Measurements from ENCODE around the gene SENP2. TPM values are rescaled to one million over a fixed set of nuclear protein-coding genes. Genes with fewer than 3 reads are reported as not detected.
"Not testable (repeated sequence)": the region's sequence is repeated elsewhere in the genome, so short reads cannot be mapped to it uniquely, and the experiment has no call there.

SENP2 gene
- polyA plus RNA-seq, 1 donor = 35.3 TPM

- DNase-seq = no peak
These were observed 8.0 kb downstream of the SENP2 start for GRCh38 chr3:185594073-185594472.

GRCh38 chr3:185595526-185595925 lies 9.4 kb downstream of the SENP2 start:
- no peak for DNase-seq

GRCh38 chr3:185605566-185605965 lies 19.5 kb downstream of the SENP2 start:
- no peak for DNase-seq

- DNase-seq = no peak
These were observed 20.1 kb downstream of the SENP2 start for GRCh38 chr3:185606196-185606595.

- no peak for DNase-seq
These were observed 26.9 kb downstream of the SENP2 start for GRCh38 chr3:185613016-185613415.

GRCh38 chr3:185623939-185624665 lies 38.0 kb downstream of the SENP2 start:
- no peak for DNase-seq

GRCh38 chr3:185625784-185626183 lies 39.7 kb downstream of the SENP2 start:
- DNase-seq = no peak

- DNase-seq = no peak
These were observed 43.6 kb downstream of the SENP2 start for GRCh38 chr3:185629554-185630181.

GRCh38 chr3:185630182-185630622 lies 44.1 kb downstream of the SENP2 start:
- peak; percentile 29 for DNase-seq

- peak; percentile 12 for DNase-seq
These were observed 45.0 kb downstream of the SENP2 start for GRCh38 chr3:185631108-185631507.

- no peak for DNase-seq
These were observed 45.6 kb downstream of the SENP2 start for GRCh38 chr3:185631508-185632206.

- DNase-seq = no peak
These were observed 46.9 kb downstream of the SENP2 start for GRCh38 chr3:185632996-185633395.

- no peak for DNase-seq
These were observed 51.3 kb downstream of the SENP2 start for GRCh38 chr3:185637388-185637787.

GRCh38 chr3:185638651-185639050 lies 52.6 kb downstream of the SENP2 start:
- not testable (repeated sequence) for DNase-seq

GRCh38 chr3:185639632-185640206 lies 53.6 kb downstream of the SENP2 start:
- no peak for DNase-seq

GRCh38 chr3:185640308-185640707 lies 54.2 kb downstream of the SENP2 start:
- DNase-seq = no peak

GRCh38 chr3:185645191-185645590 lies 59.1 kb downstream of the SENP2 start:
- not testable (repeated sequence) for DNase-seq

GRCh38 chr3:185645596-185646381 lies 59.7 kb downstream of the SENP2 start:
- no peak for DNase-seq

- no peak for DNase-seq
These were observed 60.5 kb downstream of the SENP2 start for GRCh38 chr3:185646382-185647133.

- DNase-seq = no peak
These were observed 61.2 kb downstream of the SENP2 start for GRCh38 chr3:185647134-185647879.

- DNase-seq = no peak
These were observed 61.8 kb downstream of the SENP2 start for GRCh38 chr3:185647880-185648210.

All from hindlimb muscle (tissue), 1 donor.